Stomach smooth muscle (tissue), 2 donors: ENCODE data around the gene LIPT2.
"Not testable (repeated sequence)": the region's sequence is repeated elsewhere in the genome, so short reads cannot be mapped to it uniquely, and the experiment has no call there.

Source experiments
- H3K27ac ChIP-seq: one replicate; pipeline ENCODE4 v1.7.0; 2013; ENCODE audit warnings: mild to moderate bottlenecking, low read length, inconsistent platforms
- H3K27me3 ChIP-seq, 2 donors: one replicate each; pipeline ENCODE4 v1.7.0; 2013; ENCODE audit warnings: low read length in 2 of 2; ENCODE audit not compliant: insufficient read depth in 2 of 2, control insufficient read depth in 1 of 2
- H3K36me3 ChIP-seq, 2 donors: one replicate each; pipeline ENCODE4 v1.7.0; 2013; ENCODE audit warnings: low read length in 2 of 2; ENCODE audit not compliant: control insufficient read depth in 2 of 2, insufficient read depth in 2 of 2
- H3K4me1 ChIP-seq: one replicate; pipeline ENCODE4 v1.7.0; 2013; ENCODE audit warnings: low read length; ENCODE audit not compliant: control insufficient read depth, insufficient read depth
- H3K4me3 ChIP-seq, 2 donors: one replicate each; pipeline ENCODE4 v1.7.0; 2013; ENCODE audit warnings: low read length in 2 of 2
- H3K9ac ChIP-seq, 2 donors: one replicate each; pipeline ENCODE4 v1.7.0; 2013; ENCODE audit warnings: low read length in 2 of 2, mild to moderate bottlenecking in 1 of 2
- H3K9me3 ChIP-seq, 2 donors: one replicate each; pipeline ENCODE4 v1.7.0; 2013; ENCODE audit warnings: low read length in 2 of 2; ENCODE audit not compliant: control insufficient read depth in 2 of 2
- donor health status: healthy.
- donor health status: Pancreatic carcinoma.

Gene LIPT2

DNA sequence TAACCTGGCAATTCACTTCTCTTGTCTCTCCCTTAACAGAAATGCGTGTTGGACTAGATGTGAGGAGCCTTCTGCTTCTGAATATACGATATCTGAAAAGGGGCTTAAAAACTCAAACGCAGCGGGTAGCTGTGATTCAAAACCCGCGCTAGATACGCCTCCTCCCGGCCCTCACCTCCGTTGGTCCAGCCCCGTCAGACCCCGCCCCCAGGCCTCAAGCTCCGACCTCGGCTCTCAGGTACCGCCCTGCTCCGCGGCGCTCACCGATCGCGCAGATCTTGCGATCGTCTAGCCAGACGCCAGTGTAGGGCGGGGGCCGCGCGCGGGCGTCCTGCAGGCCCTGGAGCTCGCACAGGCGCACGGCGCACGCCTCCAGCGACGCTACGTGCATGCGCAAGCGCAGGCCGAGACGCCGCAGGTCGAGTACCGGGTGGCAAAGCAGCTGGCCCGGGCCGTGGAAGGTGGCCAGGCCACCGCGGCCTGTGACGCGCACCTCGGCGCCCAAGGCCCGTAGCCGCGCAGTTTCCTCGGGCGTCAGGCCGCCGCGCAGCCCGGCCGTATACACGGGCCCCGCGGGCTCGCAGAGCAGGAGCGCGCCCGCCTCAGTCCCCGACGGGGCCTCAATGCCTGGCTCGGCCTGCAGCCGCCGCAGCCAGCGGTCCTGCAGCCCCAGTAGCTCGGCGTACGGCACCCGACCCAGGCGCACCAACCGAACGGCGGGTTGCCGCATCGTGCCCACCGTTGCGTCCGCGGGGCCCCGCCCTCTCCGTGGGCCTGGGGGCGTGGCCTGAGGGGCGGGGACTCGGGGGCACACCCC is at the start of gene LIPT2:
Gene LIPT2, minus strand, starts transcription at position 751 of the 817 bp plus-strand sequence. Its CDS starts 21 bp downstream, at position 730.
- Histone ChIP-seq H3K27me3 (no peaks in the 10 kb centered on the region), H3K9me3 (no peaks in the 10 kb centered on the region), H3K27ac (peak within 1 kb of the TSS; percentile 94), H3K36me3 (no peaks in the 10 kb centered on the region), H3K4me3 (peak within 1 kb of the TSS; percentile 74 to 82), H3K4me1 (peaks cover 4% of the 10 kb centered on the region), H3K9ac (peak within 1 kb of the TSS; percentile 85)

DNA sequence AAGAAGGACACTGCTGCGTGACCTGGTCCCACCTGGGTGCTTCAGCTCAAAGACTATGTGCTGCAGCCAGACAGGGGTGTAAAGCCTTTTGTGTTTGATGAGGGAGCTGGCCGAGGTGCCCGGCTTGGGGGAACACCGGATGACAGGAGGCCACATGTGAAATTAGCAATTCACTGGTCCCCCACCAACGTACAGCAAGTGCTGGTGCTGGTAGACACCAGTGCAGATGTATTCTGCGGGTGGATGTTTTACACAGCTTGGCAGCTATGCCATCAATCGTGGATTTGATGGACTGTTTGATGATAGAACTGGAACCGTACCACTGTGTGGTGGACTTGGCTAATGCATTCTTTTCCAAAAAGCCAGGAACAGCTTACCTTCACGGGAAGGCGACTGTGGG is 47.9 kb upstream of the LIPT2 start:
- no peak overlapping the region for H3K9ac ChIP-seq
- no peak overlapping the region for H3K27ac ChIP-seq
- H3K27me3 ChIP-seq = no peaks in the 10 kb centered on the region
- H3K36me3 ChIP-seq = no peaks in the 10 kb centered on the region
- H3K9me3 ChIP-seq = peaks cover 0 to 6% of the 10 kb centered on the region in 2 donors
- H3K4me3 ChIP-seq = no peak overlapping the region
- H3K4me1 ChIP-seq = no peaks in the 10 kb centered on the region

DNA sequence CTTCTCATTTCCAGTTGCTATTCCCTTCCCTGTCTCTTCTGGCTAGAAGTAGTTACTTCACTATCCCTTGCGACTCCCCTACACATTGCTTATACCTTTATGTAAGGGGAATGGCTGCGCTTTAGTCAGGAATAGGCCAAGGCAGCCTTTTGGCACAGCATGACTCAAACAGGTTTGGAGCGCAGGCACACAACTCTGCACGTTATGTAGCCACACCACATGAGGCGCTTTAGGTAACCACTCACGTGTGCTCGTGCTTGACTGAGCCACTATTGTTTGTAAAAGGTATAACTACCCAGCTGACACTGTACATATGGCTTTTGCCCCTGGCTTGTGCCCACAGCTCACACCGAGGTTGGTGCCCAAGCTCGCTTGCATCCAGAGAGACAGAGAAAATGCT is 46.7 kb upstream of the LIPT2 start:
- Histone ChIP-seq H3K36me3 (no peaks in the 10 kb centered on the region), H3K9ac (no peak overlapping the region), H3K27me3 (no peaks in the 10 kb centered on the region), H3K4me3 (no peak overlapping the region), H3K4me1 (no peaks in the 10 kb centered on the region), H3K9me3 (peaks cover 0 to 6% of the 10 kb centered on the region in 2 donors), H3K27ac (no peak overlapping the region)

DNA sequence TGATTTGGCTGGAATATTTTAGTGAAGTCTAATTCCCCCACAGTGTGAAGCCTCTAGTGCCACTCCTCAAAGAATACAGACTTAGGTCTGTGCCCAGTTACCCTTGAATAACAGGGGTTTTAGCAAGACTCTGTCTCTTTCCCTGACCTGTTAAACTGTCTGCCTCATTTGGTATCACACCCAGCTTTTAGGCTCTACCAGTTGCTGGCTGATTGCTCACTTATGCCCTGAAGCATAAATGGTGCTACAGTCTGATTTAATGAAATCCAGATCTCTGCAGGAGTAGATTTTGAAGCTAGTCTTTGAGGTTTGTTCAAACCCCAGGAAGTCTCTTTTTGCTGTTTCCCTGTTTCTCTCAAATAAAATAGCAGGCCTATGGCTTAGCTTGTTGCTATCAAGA is 45.2 kb upstream of the LIPT2 start:
- H3K27ac ChIP-seq = no peak overlapping the region
- no peaks in the 10 kb centered on the region for H3K27me3 ChIP-seq
- peaks cover 0 to 6% of the 10 kb centered on the region in 2 donors for H3K9me3 ChIP-seq
- H3K9ac ChIP-seq = no peak overlapping the region
- no peaks in the 10 kb centered on the region for H3K4me1 ChIP-seq
- no peaks in the 10 kb centered on the region for H3K36me3 ChIP-seq
- no peak overlapping the region for H3K4me3 ChIP-seq

DNA sequence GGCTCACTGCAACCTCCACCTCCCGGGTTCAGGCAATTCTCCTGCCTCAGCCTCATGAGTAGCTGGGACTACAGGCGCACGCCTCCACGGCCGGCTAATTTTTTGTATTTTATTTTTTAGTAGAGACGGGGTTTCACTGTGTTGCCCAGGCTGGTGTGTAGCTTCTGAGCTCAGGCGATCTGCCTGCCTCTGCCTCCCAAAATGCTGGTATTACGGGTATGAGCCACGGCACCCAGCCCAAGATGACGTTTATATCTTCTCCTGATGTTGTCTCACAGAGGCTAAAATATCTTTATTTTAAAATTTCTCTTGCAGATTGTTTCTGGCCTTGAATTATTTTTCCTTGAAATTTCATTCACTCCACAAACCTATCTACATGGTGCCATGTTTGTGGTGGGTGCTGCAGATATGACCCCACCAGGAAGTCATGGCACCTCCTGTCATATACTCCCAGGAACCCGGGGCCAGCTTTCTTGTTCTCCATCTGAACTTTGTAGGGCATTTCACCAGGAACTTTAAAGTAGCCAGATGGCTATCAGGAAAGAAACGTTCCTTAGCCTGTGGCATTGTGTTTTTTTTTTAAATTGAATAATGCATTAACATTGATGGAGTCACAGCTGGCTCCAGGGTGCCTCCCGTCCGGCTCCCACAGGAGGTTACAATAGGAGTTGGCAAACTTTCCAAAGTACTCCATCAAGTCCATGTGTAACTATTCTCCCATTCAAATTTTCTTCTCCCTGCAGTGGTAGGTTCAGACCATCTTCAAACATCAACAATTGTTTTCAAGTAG is 42.0 kb upstream of the LIPT2 start:
- Histone ChIP-seq H3K9ac (no peak overlapping the region), H3K36me3 (no peaks in the 10 kb centered on the region), H3K4me1 (no peaks in the 10 kb centered on the region), H3K9me3 (peaks cover 0 to 6% of the 10 kb centered on the region in 2 donors), H3K27me3 (no peaks in the 10 kb centered on the region), H3K4me3 (no peak overlapping the region), H3K27ac (no peak overlapping the region)

DNA sequence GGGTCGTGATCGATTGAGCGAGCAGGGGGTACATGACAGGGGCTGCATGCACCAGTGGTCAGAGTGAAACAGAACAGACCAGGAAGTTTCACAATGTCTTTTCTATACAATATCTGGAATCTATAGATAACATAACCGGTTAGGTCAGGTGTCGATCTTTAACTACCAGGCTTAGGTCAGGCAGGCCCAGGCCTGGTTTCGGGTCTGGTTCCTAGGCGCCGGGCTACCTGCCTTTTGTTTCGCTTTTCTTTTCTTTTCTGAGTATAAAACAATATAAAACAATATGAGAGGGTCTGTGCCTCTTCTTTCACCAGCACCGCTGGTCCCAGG is 41.4 kb upstream of the LIPT2 start:
- not testable (repeated sequence) for H3K36me3 ChIP-seq, H3K9me3 ChIP-seq, H3K27me3 ChIP-seq, H3K9ac ChIP-seq, H3K4me1 ChIP-seq, H3K4me3 ChIP-seq, H3K27ac ChIP-seq

DNA sequence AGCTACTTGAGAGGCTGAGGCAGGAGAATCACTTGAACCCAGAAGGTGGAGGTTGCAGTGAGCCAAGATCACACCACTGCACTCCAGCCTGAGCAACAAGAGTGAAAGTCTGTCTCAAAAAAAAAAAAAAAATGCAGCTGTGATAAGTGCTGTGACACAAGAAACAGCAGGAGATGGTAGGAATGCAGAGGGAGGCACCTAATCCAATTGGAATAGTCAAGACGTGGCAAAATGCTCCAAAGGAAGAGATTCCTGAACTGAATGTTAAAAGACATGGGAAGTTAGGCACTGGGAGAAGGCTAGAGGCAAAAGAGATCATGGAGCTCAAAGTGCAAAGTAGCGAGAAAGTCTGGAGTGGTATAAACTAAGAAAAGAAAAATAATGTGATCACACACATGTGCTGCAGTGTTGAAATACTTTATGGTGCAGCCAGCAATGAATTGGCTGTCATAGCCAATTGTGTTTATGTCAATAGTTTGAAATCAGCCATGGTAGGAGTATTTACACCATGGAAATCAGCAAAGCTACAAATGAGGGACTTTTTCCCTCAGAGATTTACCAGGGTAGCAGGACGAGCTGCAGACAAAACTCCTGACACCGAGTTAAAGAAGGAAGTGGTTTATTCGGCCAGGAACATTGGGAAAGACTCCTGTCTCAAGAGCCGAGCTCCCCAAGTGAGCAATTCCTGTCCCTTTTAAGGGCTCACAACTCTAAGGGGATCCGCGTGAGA is 40.9 kb upstream of the LIPT2 start:
- Histone ChIP-seq H3K36me3 (no peaks in the 10 kb centered on the region), H3K9me3 (peaks cover 0 to 6% of the 10 kb centered on the region in 2 donors), H3K4me3 (no peak overlapping the region), H3K27ac (no peak overlapping the region), H3K4me1 (no peaks in the 10 kb centered on the region), H3K27me3 (no peaks in the 10 kb centered on the region), H3K9ac (no peak overlapping the region)

DNA sequence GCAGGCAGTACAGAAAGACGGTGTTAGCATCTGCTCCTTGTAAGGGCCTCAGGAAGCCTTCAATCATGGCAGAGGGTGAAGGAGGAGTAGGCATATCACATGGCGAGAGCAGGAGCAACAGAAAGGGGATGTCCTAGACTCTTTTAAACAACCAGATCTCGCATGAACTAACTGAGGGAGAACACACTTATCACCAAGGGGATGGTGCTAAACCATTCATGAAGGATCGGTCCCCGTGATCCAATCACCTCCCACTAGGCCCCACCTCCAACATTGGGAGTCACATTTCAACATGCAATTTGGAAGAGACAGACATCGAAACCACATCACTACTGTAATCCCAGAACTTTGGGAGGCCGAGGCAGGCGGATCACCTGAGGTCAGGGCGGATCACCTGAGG is 39.9 kb upstream of the LIPT2 start:
- Histone ChIP-seq H3K36me3 (no peaks in the 10 kb centered on the region), H3K4me3 (no peak overlapping the region), H3K27me3 (no peaks in the 10 kb centered on the region), H3K9ac (no peak overlapping the region), H3K9me3 (peaks cover 0 to 2% of the 10 kb centered on the region in 2 donors), H3K27ac (no peak overlapping the region), H3K4me1 (no peaks in the 10 kb centered on the region)

DNA sequence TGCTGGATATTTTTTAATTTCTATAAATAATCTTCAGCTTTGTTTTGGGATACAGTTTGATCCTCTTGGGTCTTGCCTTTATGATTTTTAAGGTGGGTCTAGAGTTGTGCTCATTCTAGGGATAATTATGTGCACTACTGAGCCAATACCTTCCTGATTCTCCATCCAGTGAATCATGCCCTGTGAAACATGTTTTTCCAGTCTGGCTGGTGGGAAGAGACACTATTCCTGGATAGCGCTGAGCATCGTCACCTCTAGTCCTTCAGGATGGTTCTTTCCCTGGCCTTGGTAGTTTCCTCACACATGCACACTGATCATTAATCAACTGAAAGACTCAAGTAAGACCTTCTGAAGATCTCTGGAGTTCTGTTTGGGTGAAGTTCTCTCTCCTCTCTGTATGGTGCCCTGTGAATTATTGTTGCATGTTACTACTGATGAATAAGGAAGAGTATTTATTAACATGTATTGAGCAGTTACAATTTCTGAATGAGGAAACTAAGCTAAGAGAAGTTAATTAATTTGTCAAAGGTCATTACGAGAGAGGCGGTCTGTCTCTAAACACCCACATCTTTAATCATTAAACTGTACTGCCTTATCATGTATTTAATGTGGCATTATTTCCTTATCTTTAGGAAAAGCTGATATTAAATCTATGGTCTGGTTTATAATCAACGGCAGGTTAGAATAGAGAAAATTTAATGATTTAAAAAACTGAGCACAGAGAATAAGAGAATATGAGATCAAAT is 39.1 kb upstream of the LIPT2 start:
- Histone ChIP-seq H3K4me3 (no peak overlapping the region), H3K9ac (no peak overlapping the region), H3K27me3 (no peaks in the 10 kb centered on the region)

DNA sequence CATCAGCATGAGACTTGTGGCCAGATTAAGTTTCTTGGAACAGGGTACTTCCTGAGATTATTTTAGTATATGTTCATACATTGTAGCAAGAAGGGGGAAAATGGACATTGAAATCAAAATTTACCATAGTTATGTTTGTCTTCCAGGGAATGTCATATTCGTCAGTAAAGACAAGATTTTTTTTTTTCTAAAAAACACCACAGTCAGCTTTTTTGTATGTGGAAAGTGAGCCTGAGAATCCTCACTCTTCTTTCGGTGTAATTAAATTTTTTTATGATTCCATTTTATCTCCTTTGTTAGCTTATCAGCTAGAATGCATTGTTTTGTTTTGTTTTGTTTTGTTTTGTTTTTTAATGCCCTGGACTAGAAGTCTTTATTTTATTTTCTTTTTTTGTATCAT is 31.5 kb upstream of the LIPT2 start:
- Histone ChIP-seq H3K27me3 (no peaks in the 10 kb centered on the region), H3K4me3 (no peak overlapping the region), H3K4me1 (no peaks in the 10 kb centered on the region), H3K9me3 (no peaks in the 10 kb centered on the region), H3K9ac (no peak overlapping the region), H3K27ac (no peak overlapping the region), H3K36me3 (no peaks in the 10 kb centered on the region)

More for the DNA sequence above, 39.1 kb upstream of the LIPT2 start:
- Histone ChIP-seq H3K9me3 (no peaks in the 10 kb centered on the region), H3K4me1 (no peaks in the 10 kb centered on the region), H3K27ac (no peak overlapping the region), H3K36me3 (no peaks in the 10 kb centered on the region)
